Testis (tissue), 3 donors: ENCODE results near the gene SRPK1. TPM values are rescaled to one million over a fixed set of nuclear protein-coding genes. Genes with fewer than 3 reads are reported as not detected.
"Not testable (repeated sequence)": the region's sequence is repeated elsewhere in the genome, so short reads cannot be mapped to it uniquely, and the experiment has no call there.

Source experiments
- DNase-seq: peaks from one replicate; pipeline ENCODE4 v3.0.0-alpha.2; 2019
- H3K27ac ChIP-seq, 2 donors: fragments of 200-600 bp; sonication (generic); one replicate each; pipeline ENCODE4 v1.5.1; 2019
- H3K27me3 ChIP-seq: fragments of 200-600 bp; sonication (generic); one replicate; pipeline ENCODE4 v1.5.1; 2019
- H3K36me3 ChIP-seq: fragments of 200-600 bp; sonication (generic); one replicate; pipeline ENCODE4 v1.5.1; 2017; ENCODE audit warnings: low read depth; ENCODE audit errors: missing control alignments
- H3K4me1 ChIP-seq: fragments of 200-600 bp; sonication (generic); one replicate; pipeline ENCODE4 v1.5.1; 2019
- H3K4me3 ChIP-seq, 2 donors: fragments of 200-600 bp; sonication (generic); one replicate each; pipeline ENCODE4 v1.5.1; 2017 to 2019
- H3K9me3 ChIP-seq: fragments of 200-600 bp; sonication (generic); one replicate; pipeline ENCODE4 v1.5.1; 2017
- CTCF ChIP-seq, 3 experiments: fragments of 450-650 bp in 2 of 3; fragments of 200-600 bp in 1 of 3; sonication (generic) in 1 of 3; IDR thresholded peaks; one replicate each; pipeline ENCODE4 v1.5.1; 2016 to 2019; ENCODE audit warnings: antibody characterized with exemption in 3 of 3, mild to moderate bottlenecking in 2 of 3, moderate library complexity in 1 of 3
- POLR2A ChIP-seq: fragments of 450-650 bp; IDR thresholded peaks from one replicate; pipeline ENCODE4 v1.6.1; 2017; ENCODE audit warnings: antibody characterized with exemption, mild to moderate bottlenecking, moderate library complexity
- WGBS, 2 donors: methylation state at CpG; one replicate each; pipeline ENCODE4 v1.1.5; 2018; 5-methylcytosine and 5-hydroxymethylcytosine counted together
- intact Hi-C: fragments of 100-400 bp; cut with DNase I; formaldehyde crosslinking; loops from one replicate; pipeline ENCODE4 v1.15.1; 2023; ENCODE audit warnings: low total_unique reads
- polyA plus RNA-seq: library from polyadenylated mRNA; stranded (reverse); fragments of 350-450 nt; fragmentation: Illumina TruSeq; extraction: RNeasy Lipid Tissue Mini Kit (QIAGEN cat#74804); gene quantifications from one replicate; pipeline ENCODE4 v1.2.3, GENCODE V29; 2014; ENCODE audit warnings: low read depth, low replicate concordance; ENCODE audit not compliant: insufficient read depth
- total RNA-seq, 2 donors: library from RNA; depleted of rRNA; stranded (reverse); fragments of >200 nt; gene quantifications; one replicate each; pipeline ENCODE4 v1.2.3, GENCODE V29; 2016

Gene SRPK1
- total and polyA plus RNA-seq, 3 donors from 2014 or later = 77.3 to 86.3 (median 84.6) TPM

- H3K27me3 ChIP-seq = no peaks in the 10 kb centered on the region
- no peaks in the 10 kb centered on the region for H3K4me1 ChIP-seq
- H3K36me3 ChIP-seq = no peaks in the 10 kb centered on the region
- no peaks in the 10 kb centered on the region for H3K9me3 ChIP-seq
- intact Hi-C loops = no loop called here
- WGBS, 2 donors = 86 to 94% methylated on average over 1 of the region's 1 CpG
- DNase-seq = no peak
- no peak overlapping the region for H3K27ac ChIP-seq
- no peak overlapping the region for H3K4me3 ChIP-seq
- TF ChIP-seq CTCF (IDR thresholded peaks at IDR 0.05) (no peak), POLR2A (no peak)
These were observed 22.5 kb upstream of the SRPK1 start for GRCh38 chr6:35943390-35943789.

- intact Hi-C loops = no loop called here
- no peaks in the 10 kb centered on the region for H3K27me3 ChIP-seq
- no peak for TF ChIP-seq POLR2A
- TF ChIP-seq CTCF (IDR thresholded peaks at IDR 0.05) = no peak
- no peak overlapping the region for H3K4me3 ChIP-seq
- no peaks in the 10 kb centered on the region for H3K36me3 ChIP-seq
- H3K9me3 ChIP-seq = no peaks in the 10 kb centered on the region
- no peak for DNase-seq
- H3K4me1 ChIP-seq = no peaks in the 10 kb centered on the region
- H3K27ac ChIP-seq = no peak overlapping the region
These were observed 21.5 kb upstream of the SRPK1 start for GRCh38 chr6:35942355-35942754.

- WGBS, 2 donors = 89 to 90% methylated on average over 7 of the region's 7 CpGs
These were observed 20.3 kb upstream of the SRPK1 start for GRCh38 chr6:35941170-35941569.

GRCh38 chr6:35940014-35940413, 19.1 kb upstream of the SRPK1 start:
- H3K4me1 ChIP-seq, H3K4me3 ChIP-seq, intact Hi-C loops, H3K36me3 ChIP-seq, DNase-seq, H3K9me3 ChIP-seq, H3K27me3 ChIP-seq, H3K27ac ChIP-seq: not testable (repeated sequence)
- 94 to 97% methylated on average over 2 of the region's 2 CpGs for WGBS, 2 donors

More at GRCh38 chr6:35941170-35941569, 20.3 kb upstream of the SRPK1 start:
- DNase-seq, H3K4me3 ChIP-seq, H3K27me3 ChIP-seq, H3K36me3 ChIP-seq, intact Hi-C loops, H3K27ac ChIP-seq, H3K9me3 ChIP-seq, H3K4me1 ChIP-seq: not testable (repeated sequence)

GRCh38 chr6:35939259-35939658, 18.4 kb upstream of the SRPK1 start:
- H3K36me3 ChIP-seq, H3K4me3 ChIP-seq, intact Hi-C loops, H3K27ac ChIP-seq, DNase-seq, H3K4me1 ChIP-seq, H3K9me3 ChIP-seq, H3K27me3 ChIP-seq: not testable (repeated sequence)
- 89 to 91% methylated on average over 5 of the region's 5 CpGs for WGBS, 2 donors

GRCh38 chr6:35936681-35937359, 15.9 kb upstream of the SRPK1 start:
- DNase-seq = no peak
- Histone ChIP-seq H3K27me3 (no peaks in the 10 kb centered on the region), H3K9me3 (no peaks in the 10 kb centered on the region), H3K36me3 (no peaks in the 10 kb centered on the region), H3K4me1 (no peaks in the 10 kb centered on the region), H3K4me3 (no peak overlapping the region), H3K27ac (no peak overlapping the region)
- intact Hi-C loops = no loop called here
- WGBS, 2 donors = 96 to 100% methylated on average over 1 of the region's 1 CpG
- TF ChIP-seq POLR2A (no peak), CTCF (IDR thresholded peaks at IDR 0.05) (no peak)
